OCI-LY7 (cell line): ENCODE measurements around the gene APEH.

Experiments used
- EZH2phosphoT487 ChIP-seq: fragments of 200-600 bp; sonication (generic); IDR thresholded peaks from 2 replicates; pipeline ENCODE4 v1.6.1; 2018; ENCODE audit warnings: low read depth, borderline replicate concordance, mild to moderate bottlenecking, mixed run types, antibody characterized with exemption, low read length, moderate library complexity, mixed read lengths
- TF ChIP-seq, protein P1 (sequence below): fragments of 200-600 bp; sonication (generic); conservative IDR thresholded peaks from 2 replicates; pipeline ENCODE4 v1.5.1; 2014; ENCODE audit warnings: mild to moderate bottlenecking, antibody characterized with exemption, low read length, moderate library complexity, mixed read lengths

DNA sequence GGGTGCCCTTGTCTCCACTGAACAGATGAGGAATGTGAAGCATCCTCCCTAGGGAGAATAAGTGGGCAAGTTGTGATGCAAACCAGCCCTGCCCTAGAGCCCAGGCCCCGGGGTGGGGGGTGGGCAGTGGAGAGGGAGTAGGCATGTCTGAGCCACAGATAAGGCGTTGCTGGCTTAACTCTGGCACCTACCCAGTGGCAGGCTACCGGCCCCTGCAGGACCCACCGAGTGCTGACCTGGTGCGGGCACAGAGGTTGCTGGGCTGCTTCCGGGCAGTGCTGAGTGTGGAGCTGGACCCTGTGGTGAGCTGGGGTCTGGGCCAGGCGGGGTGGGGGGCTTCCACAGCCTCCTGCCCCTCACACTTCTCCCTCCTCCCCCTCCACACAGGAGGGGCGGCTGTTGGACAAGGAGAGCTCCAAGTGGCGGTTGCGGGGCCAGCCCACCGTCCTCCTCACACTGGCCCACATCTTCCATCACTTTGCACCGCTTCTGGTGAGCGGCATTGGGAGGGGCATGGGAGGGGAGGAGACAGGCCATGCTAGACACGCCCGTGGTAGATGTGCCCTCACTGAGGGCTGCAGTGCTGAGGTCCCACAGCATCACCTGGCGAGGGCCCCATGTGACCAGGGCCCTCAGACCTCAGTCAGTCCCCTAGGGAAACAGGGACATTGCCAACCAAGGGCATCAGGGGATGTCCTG is 25.3 kb downstream of the APEH start:
- TF ChIP-seq, protein P1, sequence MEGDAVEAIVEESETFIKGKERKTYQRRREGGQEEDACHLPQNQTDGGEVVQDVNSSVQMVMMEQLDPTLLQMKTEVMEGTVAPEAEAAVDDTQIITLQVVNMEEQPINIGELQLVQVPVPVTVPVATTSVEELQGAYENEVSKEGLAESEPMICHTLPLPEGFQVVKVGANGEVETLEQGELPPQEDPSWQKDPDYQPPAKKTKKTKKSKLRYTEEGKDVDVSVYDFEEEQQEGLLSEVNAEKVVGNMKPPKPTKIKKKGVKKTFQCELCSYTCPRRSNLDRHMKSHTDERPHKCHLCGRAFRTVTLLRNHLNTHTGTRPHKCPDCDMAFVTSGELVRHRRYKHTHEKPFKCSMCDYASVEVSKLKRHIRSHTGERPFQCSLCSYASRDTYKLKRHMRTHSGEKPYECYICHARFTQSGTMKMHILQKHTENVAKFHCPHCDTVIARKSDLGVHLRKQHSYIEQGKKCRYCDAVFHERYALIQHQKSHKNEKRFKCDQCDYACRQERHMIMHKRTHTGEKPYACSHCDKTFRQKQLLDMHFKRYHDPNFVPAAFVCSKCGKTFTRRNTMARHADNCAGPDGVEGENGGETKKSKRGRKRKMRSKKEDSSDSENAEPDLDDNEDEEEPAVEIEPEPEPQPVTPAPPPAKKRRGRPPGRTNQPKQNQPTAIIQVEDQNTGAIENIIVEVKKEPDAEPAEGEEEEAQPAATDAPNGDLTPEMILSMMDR, result no peak
- no peak for TF ChIP-seq EZH2phosphoT487
